ENCODE data around the gene DPH1.

- TF ChIP-seq CTCF (IDR thresholded peaks at IDR 0.05) (no peak), POLR2A (IDR thresholded peaks at IDR 0.05) (no peak)
Measured at GRCh38 chr17:1994707-1995106, 35.2 kb upstream of the DPH1 start.
